CD4-positive, alpha-beta T cell treated with Interferon alpha-2 for 1 hour (primary cell): Measurements from ENCODE around the gene RUNDC3A.
A peak's percentile ranks its signal among the peaks of the same experiment; 100 is the strongest.
"Not testable (repeated sequence)": the region's sequence is repeated elsewhere in the genome, so short reads cannot be mapped to it uniquely, and the experiment has no call there.

Source experiments
- DNase-seq, 2 donors: peaks; one replicate each; pipeline ENCODE4 v3.0.0-alpha.2; 2020 to 2022

The RUNDC3A gene

GRCh38 chr17:44321246-44322120, 13.1 kb downstream of the RUNDC3A start:
- no peak for DNase-seq

- no peak for DNase-seq
These were observed 14.0 kb downstream of the RUNDC3A start for GRCh38 chr17:44322236-44322895.

- no peak for DNase-seq
These were observed 15.1 kb downstream of the RUNDC3A start for GRCh38 chr17:44323359-44324091.

- peak in 1 of 2 donors; percentile 10 for DNase-seq
These were observed 15.7 kb downstream of the RUNDC3A start for GRCh38 chr17:44324092-44324570.

GRCh38 chr17:44324571-44325275, 16.3 kb downstream of the RUNDC3A start, which contains the start of gene SLC25A39:
Gene SLC25A39, minus strand, starts transcription at chr17:44324823. Its CDS starts 1,261 bp downstream, at chr17:44323562.
- DNase-seq = peak; percentile 93 to 97

GRCh38 chr17:44326861-44327444, 18.6 kb downstream of the RUNDC3A start:
- peak; percentile 96 to 97 for DNase-seq

GRCh38 chr17:44327715-44328449, 19.5 kb downstream of the RUNDC3A start:
- DNase-seq = no peak

GRCh38 chr17:44329516-44329915, 21.1 kb downstream of the RUNDC3A start:
- not testable (repeated sequence) for DNase-seq

- not testable (repeated sequence) for DNase-seq
These were observed 21.9 kb downstream of the RUNDC3A start for GRCh38 chr17:44330263-44330662.

- peak; percentile 79 to 88 for DNase-seq
These were observed 22.9 kb downstream of the RUNDC3A start for GRCh38 chr17:44331249-44331760.

- no peak for DNase-seq
These were observed 25.0 kb downstream of the RUNDC3A start for GRCh38 chr17:44333371-44333770.

- no peak for DNase-seq
These were observed 25.9 kb downstream of the RUNDC3A start for GRCh38 chr17:44334315-44334714.

- no peak for DNase-seq
These were observed 26.3 kb downstream of the RUNDC3A start for GRCh38 chr17:44334727-44335126.

- DNase-seq = no peak
These were observed 27.2 kb downstream of the RUNDC3A start for GRCh38 chr17:44335564-44335963.

GRCh38 chr17:44335968-44336367, 27.6 kb downstream of the RUNDC3A start:
- no peak for DNase-seq

- no peak for DNase-seq
These were observed 30.3 kb downstream of the RUNDC3A start for GRCh38 chr17:44338702-44339101.

- DNase-seq = not testable (repeated sequence)
These were observed 32.2 kb downstream of the RUNDC3A start for GRCh38 chr17:44340553-44340952.

GRCh38 chr17:44343510-44344209, 35.3 kb downstream of the RUNDC3A start:
- DNase-seq = no peak

- peak; percentile 88 to 91 for DNase-seq
These were observed 36.6 kb downstream of the RUNDC3A start, which contains the start of gene GRN for GRCh38 chr17:44344939-44345453. Gene GRN, plus strand, starts transcription at chr17:44345302. Its CDS starts 3,863 bp downstream, at chr17:44349165.

- peak; percentile 59 to 61 for DNase-seq
These were observed 37.1 kb downstream of the RUNDC3A start for GRCh38 chr17:44345454-44346026.
